ENCODE data around the gene CAMKMT. TPM values are rescaled to one million over a fixed set of nuclear protein-coding genes. Genes with fewer than 3 reads are reported as not detected.

The CAMKMT gene
- total RNA-seq, 4 donors from 2014 or later: 7.6 to 16.2 (median 9.4) TPM

DNA sequence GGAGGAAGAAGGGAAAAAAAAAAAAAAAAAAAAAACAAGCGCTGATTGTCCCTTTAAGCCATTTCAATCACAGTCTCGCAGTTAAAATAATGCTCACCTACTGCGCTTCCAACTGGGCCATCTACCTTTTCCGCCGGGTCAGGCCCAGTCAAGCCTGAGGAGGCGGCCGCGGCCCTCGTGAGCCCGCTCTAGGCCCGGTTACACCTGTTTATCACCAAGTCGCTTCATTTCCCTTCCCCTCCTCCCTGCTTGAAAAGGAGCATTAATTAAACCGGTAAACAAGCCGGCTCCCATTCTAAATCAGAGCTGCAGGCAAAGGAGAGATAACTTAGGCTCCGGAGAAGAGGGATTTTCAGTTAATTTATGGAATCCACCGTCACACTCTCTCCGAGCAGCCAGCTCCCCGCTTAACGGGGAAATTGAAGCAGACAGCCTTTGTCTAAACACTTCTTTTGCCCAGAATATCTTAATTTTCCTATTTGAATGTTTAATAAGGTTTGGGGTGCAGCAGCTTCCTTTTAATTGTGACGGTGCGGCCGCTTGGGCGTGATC is 439.6 kb downstream of the CAMKMT start:
- ATAC-seq (ENCODE audit: low FRiP score): no peak
- TF ChIP-seq, protein P1, sequence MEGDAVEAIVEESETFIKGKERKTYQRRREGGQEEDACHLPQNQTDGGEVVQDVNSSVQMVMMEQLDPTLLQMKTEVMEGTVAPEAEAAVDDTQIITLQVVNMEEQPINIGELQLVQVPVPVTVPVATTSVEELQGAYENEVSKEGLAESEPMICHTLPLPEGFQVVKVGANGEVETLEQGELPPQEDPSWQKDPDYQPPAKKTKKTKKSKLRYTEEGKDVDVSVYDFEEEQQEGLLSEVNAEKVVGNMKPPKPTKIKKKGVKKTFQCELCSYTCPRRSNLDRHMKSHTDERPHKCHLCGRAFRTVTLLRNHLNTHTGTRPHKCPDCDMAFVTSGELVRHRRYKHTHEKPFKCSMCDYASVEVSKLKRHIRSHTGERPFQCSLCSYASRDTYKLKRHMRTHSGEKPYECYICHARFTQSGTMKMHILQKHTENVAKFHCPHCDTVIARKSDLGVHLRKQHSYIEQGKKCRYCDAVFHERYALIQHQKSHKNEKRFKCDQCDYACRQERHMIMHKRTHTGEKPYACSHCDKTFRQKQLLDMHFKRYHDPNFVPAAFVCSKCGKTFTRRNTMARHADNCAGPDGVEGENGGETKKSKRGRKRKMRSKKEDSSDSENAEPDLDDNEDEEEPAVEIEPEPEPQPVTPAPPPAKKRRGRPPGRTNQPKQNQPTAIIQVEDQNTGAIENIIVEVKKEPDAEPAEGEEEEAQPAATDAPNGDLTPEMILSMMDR (IDR thresholded peaks at IDR 0.05): no peak

DNA sequence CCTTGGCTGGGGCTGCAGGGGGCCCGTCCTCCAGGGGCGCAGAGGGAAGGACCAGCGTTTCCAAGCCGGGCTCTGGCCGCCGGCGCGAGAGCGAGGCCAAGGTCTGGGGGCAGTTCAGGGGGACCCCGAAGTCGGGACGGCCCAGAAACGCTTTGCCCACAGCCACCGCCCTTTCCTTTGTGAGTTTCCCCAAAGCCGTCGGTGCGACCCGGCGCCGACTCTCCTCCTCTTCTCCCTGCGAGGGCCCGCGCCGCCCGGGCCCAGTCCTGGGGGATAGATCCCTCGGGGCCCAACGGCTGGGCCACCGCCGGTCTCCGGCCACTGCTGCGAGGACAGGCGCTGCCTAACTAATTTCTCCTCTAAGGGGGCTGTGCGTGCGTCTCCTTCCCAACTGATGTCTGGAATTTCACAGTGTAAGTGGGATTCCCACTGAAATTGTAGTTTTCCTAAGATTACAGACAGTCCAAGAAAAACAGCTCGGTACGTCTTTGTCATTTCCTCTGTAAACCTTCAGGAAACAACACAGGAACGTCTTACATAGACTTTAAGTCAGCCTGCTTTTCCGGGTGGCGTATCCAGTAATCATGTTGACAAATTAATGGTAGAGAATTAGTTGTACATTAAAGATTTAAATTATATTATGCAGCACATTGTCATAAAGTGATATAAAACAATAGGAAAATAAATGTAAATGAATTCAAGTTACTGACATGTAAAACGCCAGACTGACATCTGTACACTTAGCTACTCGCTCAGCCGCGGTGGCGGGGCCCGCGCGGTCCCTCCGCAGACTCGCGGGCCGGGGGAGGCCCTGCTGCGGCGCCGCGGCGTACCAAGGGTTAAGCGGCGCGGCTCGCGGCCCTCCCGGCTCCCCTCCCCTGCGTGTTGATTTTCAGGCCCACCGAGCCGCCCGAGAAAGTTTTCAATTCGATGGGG is 440.4 kb downstream of the CAMKMT start:
- TF ChIP-seq, protein P1 (IDR thresholded peaks at IDR 0.05): no peak
- ATAC-seq (ENCODE audit: low FRiP score) (no peak), DNase-seq (ENCODE audit: low spot score) (no peak)

More for the DNA sequence above, 439.6 kb downstream of the CAMKMT start:
- no peak for DNase-seq (ENCODE audit: low spot score)

DNA sequence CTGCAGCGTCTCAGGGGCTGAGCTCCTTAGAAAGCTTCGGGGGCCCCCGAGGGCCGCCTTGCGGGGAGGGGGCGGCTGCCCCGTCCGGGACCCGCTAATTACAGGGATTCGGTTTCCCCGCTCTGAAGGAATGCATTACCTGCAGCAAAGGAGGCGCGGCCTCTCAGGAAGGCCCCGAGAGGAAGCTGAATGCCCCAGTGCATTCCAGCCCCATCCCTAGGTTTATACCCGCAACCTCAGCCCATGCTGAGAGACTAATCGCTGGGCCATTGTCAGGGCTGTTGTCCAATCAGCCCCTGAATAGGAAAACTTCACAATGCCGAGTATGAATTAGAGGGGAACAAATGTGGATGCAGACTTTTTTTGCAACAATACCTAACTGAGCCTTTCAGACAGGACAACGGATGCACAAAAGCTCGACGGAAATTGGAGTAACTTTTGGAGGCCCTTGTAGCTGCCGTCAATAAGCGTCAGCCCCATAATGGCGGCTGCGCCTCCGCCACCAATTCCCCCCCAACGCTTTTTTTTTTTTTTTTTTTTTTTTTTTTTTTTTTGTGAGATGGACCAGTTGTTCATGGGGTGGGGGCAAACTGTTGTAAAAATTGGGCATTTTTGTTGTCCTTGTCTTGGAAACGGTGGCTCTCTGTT is 441.2 kb downstream of the CAMKMT start:
- no peak for ATAC-seq (ENCODE audit: low FRiP score)
- TF ChIP-seq, protein P1 (IDR thresholded peaks at IDR 0.05): no peak
- DNase-seq (ENCODE audit: low spot score): no peak

DNA sequence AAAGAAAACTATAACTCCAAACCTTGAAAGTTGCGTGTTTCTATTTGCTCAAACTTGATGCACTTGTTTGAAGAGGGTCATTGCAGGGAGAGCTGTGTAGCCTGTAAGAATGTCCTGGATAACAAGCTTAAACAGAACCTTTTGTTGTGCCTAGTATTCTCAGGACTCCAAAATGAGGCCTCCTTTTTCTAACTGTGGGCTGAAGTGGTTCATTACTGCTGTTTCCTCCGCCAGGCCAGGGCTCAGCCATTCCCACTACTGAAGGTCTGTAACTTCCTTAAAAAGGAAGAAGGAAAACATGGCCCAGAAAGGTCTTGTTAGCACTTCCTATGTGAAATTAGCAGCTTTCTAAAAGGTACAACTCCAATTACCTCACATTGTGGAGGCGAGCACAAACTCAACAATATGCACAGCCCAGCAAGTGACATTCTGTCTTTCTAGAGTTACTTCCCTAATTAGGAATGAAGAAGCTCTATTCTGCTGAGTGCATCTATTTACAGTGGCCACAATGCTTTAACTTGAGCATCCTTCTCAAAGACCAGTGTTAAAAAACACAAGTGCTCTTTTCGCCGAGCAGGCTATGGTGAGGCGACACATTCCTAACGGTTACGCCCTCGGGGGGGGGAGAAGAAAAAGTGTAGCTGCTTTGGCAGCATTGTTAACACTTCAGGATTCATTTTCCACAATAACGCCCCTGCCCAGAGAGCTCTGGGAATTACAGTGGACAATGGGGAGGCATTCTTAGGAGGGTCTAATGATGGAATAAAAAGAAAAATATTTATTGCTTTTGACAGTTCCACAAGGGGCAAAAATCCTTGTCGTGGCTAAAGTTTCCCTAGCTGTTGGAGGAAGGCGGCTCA is 442.9 kb downstream of the CAMKMT start:
- DNase-seq (ENCODE audit: low spot score): no peak
- TF ChIP-seq, protein P1 (IDR thresholded peaks at IDR 0.05): no peak
- ATAC-seq (ENCODE audit: low FRiP score): no peak

DNA sequence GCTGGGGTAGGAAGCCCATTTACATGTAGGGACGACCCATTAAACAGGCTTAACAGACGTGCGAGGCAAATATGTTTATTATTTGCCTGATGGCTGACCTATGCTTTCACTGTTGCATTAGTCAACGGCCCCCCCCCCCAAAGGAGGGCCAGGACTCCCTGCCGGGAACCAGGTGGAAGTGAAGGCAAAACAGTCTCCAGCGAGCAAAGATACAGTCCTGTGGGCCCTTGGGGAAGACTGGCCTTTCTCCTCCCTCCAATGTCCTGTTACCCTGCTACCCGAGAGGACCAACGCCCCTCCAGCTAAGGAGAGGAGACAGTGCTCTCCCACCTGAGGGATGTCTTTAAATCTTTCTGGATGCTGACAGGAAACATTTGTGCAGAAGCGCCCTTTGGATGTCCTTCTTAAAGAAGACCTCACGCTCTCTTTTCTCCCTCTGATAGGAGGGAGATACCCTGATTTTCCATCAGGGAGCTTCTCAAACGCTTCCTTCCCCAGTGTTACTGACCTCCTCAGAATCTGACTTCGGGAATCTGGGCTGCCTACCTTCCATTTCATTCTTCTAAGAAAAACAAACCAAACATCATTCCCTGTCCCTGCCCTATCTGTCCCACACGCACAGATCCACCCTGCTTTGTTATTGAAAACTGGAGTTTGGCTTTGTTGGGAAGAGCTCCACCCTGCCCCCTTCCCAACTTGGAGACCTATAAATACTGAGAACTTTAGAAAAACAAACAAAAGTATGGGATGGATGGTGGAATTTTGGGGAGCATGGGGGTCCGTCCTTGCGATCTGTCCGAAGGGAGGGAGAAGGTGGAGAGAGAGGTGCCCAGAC is 443.9 kb downstream of the CAMKMT start:
- no peak for DNase-seq (ENCODE audit: low spot score)
- TF ChIP-seq, protein P1 (IDR thresholded peaks at IDR 0.05): no peak
- ATAC-seq (ENCODE audit: low FRiP score): no peak
